ENCODE data around the gene TRAPPC8.
"Not testable (repeated sequence)": the region's sequence is repeated elsewhere in the genome, so short reads cannot be mapped to it uniquely, and the experiment has no call there.

The TRAPPC8 gene

DNA sequence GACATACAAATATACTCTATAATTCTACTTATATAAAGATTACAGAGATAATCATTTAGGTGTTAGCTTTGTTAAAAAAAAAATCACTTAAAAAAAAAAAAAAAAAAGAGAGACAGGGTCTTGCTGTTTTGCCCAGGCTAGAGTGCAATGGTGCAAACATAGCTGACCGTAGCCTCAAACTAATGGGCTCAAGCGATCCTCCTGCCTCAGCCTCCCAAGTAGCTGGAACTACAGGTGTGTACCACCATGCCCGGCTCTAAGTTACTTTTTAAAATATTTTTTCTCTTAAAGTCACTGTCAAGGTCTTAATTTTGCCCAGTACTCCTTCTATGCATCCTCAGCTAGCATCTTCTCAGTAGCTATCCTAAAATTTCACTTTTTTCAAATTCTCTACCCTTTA lies 105.0 kb downstream of the TRAPPC8 start:
- no peak for DNase-seq

DNA sequence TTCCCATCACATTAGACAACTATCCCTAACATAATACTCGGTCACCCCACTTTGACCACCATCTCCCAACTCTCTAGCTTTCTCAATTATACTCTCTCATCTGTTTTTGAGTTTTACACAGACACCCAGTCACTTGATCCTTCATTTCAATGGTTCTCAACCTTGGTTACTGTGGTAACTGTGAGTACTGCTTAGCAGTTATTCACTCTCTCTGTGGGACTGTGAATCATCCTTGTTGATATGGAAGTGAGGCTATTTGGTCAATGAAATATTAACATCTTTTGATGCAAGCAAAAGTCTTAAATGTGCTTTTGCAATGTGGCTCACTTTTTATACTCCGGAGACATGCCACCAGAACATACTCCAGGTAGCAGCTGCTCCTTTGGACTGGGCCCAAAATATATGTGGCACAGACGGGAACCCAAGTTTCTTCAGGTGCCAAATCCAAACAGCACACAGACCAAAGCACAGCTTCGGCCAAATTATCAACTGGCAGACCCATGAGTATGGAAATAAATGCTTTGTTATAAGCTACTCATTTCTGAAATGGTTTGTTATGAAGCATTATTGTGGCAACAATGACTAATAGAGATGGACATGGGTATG lies 107.3 kb downstream of the TRAPPC8 start:
- no peak for DNase-seq

DNA sequence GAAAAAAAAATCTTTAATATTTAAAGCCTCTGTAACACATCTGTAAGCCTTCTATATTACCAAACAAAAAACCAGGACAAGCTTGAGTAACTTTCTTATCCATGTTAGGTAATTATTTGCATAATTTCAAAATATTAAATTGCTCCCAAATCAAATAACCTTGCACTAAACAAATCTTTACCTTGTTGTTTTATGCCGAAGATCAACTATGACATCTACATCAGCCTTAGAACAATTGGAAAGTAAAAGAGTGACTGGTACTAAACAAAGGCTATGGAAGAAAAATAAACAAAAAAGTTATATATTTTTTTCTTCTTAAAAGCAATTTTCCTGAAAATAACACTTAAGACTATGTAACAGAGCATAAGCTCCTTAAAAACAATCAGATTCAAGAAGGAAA lies 111.0 kb downstream of the TRAPPC8 start:
- DNase-seq, result no peak

DNA sequence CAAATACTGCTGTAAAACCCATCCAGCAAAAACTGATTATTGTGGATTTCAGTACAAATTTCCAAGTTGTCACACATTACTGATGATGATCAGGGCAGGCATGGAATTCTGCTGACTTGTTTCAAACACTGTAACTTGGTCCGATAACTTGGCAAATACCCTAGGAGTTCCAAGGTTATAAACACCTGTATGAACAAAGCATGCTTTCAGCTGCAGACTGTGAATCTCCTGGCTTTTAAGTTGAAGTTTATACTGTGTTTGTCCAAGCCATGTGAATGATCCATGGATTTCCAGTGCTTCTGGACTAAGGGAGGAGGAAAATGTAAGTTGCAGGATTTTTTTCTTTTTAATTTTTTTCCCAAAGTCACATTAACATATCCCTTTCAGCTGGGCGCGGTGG lies 112.2 kb downstream of the TRAPPC8 start:
- DNase-seq, result no peak

DNA sequence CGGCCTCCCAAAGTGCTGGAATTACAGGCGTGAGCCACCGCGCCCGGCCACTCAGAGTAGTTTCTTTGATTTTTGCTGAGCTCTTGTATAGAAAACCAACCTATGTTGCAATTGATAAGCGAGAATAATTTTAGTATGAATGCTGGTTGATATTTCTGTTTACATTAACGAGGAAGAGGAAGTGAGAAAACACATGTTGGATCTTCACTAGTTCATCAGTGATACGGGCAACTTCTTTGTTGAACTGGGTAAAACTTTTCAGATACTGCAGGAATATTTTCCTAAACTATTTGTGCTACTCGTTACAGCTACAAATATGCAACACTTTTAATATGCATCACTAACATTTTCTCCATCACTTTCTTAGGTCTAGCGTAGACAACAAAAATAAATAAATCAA lies 114.3 kb downstream of the TRAPPC8 start:
- DNase-seq, result no peak

DNA sequence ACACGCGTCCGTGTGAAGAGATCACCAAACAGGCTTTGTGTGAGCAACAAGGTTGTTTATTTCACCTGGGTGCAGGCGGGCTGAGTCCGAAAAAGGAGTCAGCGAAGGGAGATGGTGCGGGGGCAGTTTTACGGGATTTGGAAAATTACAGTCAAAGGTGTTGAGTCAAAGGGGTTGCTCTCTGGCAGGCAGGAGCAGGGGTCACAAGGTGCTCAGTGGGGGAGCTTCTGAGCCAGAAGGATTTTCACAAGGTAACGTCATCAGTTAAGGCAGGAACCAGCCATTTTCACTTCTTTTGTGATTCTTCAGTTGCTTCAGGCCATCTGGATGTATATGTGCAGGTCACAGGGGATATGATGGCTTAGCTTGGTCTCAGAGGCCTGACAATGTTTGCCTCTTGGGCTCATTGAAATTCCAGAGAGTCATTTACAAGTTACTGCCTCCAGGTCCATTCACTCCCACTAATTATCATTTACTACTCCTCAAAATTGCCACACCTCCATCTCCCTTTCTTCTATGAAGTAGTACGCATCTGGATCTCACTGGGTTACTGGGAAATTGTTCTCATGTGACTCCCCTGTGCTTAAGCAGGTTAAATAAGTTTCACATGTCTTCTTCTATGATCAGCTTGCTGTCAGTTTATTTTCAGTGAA lies 116.1 kb downstream of the TRAPPC8 start:
- not testable (repeated sequence) for DNase-seq

DNA sequence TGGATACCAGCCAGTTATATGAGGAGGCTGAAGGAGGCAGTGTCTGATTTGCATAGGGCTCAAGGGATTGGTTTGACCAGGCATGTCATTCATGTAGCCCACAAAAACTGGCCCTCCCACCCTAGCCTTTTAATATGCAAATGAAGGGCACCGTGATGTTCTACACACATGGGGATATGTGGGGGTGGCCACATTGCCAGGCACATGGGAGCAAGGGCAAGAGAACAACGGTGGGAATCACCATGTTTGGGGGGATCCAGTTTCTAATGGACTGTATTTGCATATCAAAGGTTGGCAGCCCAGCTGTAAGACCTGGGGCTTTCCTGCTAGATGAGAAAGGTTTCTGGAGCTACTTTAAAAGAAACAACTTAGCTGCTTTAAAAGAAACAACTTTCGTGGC lies 117.2 kb downstream of the TRAPPC8 start:
- DNase-seq, result no peak

DNA sequence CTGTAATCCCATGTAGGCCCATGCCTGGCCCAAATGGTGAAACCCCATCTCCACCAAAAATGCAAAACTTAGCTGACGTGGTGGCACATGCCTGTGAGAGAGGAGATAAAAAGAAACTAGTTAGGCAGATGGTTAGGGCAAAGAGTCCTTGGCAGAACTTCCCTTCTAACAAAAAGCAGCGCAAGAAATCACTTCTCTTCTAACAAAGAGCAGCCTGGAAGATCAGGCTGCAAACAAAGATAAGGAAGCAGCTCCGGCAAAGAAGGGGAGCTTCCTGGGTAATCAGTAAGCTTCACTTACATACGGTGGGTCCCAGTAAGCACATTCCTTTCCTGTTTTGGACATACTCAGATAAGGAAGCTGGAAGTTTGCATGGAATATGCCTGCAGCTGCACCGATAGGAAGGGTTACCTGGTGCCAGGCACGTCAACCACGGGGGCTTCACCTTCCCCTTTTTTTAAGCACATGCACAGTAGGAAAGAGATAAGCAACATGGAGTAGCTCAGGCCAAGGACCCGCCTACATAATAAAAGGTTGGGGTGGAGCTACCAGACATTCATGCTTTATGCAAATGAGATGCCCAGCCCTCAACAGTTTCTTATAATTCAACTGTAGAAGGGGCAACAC lies 121.3 kb downstream of the TRAPPC8 start:
- DNase-seq, result no peak

DNA sequence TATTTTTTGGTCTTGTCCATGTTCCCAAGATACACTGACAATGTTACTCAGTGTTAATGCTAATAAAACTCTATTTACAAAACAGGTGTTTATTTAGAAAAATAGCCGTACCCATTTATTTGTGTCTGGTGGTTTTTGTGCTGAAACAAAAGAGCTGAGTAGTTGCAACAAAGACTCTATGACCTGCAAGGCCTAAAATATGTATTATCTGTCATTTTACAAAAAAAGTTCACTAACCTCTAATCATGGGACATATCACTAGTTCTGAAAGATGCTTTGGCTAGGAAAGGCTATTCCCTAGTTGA lies 123.1 kb downstream of the TRAPPC8 start:
- DNase-seq, result no peak

DNA sequence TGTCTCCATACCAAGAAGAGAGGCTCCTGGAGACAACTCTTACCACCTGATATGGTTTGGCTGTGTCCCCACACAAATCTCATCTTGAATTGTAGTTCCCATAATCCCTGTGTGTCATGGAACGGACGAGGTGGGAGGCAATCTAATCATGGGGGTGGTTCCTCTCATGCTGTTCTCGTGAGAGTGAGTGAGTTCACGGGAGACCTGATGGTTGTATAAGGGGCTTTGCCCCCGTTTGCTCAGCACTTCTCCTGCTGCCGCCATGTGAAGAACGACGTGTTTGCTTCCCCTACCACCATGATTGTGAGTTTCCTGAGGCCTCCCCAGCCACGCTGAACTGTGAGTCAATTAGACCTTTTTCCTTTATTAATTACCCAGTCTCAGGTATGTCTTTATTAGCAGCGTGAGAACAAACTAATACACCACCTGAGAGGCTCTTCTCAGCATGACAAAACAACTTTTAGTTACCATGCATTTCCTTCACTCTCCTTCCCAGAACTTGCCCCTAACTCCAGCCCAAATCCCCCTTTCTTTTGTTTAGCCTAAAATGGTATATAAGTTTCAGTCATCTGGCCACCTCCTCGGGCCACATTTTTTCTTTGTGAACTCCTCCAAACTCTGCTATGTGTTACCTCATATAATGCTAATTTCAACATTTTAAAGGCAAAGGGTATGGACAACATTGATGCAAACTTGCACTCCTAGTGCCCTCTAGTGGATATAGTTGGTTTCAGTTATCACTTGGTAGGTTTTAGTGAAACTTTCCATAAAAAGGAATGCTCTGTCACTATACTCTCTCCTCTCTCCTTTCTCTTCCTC lies 123.6 kb downstream of the TRAPPC8 start:
- DNase-seq, result peak; percentile 68

DNA sequence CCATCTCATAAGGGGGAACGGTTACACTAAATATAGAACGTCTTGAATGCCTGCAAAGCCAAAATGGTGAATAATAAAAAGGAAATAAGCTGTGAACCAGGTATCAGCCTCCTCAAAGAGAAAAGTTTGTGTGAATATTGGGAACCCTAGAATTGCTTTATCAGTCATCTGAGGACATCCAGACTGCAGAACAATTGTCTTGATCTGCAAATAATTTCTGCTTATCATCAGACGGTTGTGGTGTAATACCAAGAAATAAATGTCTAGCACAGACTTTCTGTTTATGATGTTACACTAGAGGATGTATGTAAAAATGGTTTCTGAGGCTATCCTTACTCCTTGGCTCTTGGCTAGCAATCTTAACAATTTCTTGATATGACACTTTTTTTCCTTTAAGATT lies 128.8 kb downstream of the TRAPPC8 start:
- DNase-seq, result no peak

DNA sequence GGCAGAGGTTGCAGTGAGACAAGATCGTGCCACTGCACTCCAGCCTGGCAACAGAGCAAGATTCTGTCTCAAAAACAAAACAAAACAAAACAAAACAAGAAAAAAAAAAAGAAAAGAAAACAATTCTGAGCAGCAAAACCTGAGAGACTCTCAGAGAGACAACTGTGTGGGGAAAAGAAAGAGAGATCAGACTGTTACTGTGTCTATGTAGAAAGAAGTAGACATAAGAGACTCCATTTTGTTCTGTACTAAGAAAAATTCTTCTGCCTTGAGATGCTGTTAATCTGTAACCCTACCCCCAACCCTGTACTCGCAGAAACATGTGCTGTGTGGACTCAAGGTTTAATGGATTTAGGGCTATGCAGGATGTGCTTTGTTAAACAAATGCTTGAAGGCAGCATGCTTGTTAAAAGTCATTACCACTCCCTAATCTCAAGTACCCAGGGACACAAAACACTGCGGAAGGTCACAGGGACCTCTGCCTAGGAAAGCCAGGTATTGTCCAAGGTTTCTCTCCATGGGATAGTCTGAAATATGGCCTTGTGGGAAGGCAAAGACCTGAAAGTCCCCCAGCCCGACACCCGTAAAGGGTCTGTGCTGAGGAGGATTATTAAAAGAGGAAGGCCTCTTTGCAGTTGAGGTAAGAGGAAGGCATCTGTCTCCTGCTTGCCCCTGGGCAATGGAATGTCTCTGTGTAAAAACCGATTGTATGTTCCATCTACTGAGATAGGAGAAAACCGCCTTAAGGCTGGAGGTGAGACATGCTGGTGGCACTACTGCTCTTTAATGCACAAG lies 132.4 kb downstream of the TRAPPC8 start:
- DNase-seq, result not testable (repeated sequence)

DNA sequence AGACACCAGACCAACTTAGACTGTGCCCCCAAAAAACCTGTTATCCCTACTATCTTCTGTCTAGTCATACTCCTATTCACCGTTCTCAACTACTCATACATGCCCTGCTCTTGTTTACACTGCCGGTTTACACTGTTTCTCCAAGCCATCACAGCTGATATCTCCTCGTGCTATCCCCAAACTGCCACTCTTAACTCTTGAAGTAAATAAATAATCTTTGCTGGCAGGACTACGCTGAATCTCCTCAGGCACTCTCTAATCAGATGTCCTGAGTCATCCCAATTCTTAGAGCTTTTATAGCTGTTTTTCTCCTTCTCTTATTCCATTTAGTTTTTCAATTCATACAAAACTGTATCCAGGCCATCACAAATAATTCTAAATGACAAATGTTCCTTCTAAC lies 133.9 kb downstream of the TRAPPC8 start:
- DNase-seq, result not testable (repeated sequence)

DNA sequence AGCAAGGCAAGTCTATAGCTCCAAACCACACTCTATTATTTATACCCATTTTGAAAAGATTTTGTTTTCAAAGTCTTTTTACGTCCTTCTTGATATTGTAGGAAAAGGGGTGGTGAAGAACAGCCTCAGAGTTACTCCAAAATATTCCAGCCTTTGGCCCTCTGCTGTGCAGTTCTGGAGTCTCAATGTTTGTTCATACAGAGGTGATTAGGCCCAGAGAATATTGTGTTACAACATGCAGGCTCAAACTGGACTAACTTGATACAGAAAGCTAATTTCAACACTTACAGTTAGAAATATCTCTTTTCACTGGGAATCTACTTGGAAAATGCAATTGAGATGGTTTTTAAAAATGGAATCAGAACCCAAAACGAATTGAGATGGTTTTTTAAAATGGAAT lies 141.8 kb downstream of the TRAPPC8 start:
- no peak for DNase-seq

DNA sequence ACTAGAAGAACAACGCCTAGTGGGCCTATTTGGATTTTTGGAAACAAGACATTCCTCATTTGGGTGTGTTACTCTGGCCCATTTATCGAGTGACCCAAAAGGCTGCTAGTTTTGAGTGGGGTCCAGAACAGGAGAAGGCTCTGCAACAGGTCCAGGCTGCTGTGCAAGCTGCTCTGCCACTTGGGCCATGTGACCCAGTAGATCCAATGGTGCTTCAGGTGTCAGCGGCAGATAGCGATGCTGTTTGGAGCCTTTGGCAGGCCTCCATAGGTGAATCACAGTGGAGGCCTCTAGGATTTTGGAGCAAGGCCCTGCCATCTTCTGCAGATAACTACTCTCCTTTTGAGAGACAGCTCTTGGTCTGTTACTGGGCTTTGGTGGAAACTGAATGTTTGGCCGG lies 143.7 kb downstream of the TRAPPC8 start:
- DNase-seq, result not testable (repeated sequence)

DNA sequence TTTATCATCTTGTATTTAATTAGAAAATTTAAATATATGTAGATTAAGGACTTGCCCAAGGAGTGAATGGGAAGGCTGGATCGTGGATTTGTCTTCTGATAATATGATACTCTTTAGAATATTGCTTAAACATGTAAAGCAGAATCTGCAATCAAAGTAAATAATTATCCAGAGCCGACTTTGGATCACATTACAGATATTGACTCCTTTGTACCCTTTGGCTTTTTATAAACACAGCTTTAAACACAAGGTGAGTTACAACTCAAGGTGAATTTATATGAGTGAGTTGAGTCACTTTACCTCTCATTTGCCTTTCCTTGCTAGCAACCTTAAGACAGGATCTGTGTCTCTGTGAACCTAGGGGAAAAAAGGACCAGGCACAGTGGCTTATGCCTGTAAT lies 144.5 kb downstream of the TRAPPC8 start:
- no peak for DNase-seq

DNA sequence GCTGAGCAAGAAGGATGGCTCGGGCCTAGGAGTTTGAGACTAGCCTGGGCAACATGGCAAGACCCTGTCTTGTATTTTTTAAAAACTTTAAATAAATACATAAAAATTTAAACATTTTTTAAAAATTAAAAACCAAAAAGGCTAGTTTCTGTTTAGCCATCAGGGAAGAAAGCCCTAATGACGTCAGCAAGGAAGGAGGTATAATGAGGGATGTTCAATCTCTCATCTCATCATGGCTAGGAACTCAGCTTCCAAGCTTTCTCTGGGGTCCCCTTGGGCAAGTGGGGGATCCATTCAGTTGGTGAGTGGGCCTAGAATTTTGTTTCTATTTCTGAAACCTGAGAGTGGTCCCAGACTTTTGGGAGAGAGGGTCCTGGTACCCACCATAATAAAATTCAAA lies 147.2 kb downstream of the TRAPPC8 start:
- no peak for DNase-seq

DNA sequence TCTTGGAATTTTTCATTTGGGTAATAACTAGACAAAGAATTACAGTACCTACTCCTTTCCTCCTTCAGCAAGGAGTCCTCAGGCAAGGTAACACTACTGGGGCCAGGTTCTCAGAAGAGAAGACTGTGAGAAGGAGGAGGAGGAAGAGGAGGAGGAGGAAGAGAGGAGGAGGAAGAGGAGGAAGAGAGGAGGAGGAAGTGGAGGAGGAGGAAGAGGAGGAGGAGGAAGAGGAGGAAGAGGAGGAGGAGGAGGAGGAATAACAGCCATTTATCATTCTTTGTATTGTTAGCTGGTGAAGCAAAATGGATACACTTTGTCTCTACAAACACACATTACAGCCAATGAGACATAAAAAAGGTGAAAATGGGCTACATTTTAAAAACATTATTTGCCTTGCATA lies 149.4 kb downstream of the TRAPPC8 start:
- no peak for DNase-seq

DNA sequence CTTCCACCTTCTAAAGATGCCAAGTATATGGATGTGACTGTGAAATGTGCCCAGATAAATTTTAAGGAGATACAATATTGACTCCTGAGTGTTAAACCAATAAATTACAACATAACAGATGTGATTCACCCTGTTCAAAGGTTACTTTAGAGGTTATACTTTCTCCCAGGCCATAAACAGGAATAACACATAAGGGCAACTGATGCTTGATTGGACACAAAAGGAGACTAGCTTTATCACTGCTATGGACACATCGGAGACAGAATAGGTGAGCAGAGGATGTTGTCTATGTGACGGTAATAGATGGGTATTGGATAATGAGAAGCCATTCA lies 150.4 kb downstream of the TRAPPC8 start:
- DNase-seq, result no peak

DNA sequence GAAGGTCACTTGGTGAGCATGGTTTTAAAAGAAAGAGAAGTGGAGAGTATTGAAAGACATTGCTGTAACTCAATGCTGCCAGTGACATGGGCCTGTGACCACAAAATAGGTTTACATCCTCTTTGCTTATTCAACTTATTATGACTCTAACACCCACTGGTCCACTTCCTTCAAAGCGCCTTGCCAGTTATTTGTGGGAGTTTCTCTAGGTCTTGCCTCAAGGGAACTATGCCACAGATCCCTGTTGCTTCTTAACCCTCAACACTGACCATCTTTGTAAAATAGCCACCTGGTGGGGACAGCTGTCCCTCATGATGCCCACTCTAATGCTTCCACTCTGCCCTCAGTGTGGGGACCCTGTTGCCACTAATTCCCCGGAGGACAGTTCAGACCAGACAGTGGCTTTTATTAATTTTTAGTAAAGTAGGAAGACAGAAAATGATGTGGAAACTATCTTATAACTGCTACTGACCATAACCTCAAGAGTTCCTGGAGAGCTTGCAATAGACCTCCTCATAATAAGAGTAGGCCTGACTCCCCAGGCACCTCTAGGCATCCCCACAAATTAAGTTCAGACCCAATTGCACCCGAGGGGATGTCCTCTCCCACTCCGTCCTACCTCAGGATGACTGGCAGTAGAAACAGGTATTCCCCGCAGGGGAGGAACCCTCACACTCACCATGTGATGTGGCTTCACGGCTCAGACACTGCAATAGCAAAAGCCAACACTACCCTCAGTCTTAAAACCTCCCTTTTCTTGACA lies 150.9 kb downstream of the TRAPPC8 start:
- peak; percentile 14 for DNase-seq

DNA sequence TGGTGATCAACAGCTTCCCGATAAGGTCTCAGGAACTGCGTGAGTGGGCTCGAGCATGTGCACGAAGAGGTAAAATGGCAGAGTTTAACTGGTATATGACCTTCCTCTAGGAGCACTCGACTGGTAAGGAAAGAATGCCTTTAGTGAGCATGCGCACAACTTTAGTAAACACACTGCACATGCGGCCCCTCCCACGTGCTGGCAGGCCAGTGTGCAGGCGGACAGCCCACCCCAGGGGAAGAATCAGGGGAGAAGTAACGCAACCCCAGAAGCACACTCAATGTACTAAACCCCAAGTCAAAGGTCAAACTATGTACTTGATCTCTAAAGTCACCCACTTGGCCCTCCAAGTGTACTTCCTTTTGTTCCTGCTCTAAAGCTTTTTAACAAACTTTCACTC lies 153.5 kb downstream of the TRAPPC8 start:
- no peak for DNase-seq

DNA sequence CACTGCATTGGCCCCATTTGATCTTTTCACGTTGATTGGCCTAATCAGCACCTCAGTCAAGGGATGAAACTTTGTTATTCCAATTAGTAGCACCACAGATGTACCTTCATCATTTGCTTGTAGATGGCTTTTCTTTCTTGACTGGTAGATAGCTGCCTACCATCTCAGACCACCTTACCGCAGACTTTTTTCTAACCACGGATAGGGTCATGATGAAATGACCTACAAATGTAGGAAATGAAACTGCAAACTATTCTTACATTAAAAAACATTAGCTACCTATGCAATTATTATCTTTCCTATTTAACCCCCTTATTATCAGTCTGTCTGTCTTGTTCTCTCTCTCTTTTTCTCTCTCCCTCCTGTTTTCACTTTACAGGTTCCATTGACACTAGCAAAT lies 159.9 kb downstream of the TRAPPC8 start:
- DNase-seq, result no peak

Data from RPMI8226 (cell line).